Fibroblast of villous mesenchyme (primary cell): Measurements from ENCODE around the gene RGPD4. TPM values are rescaled to one million over a fixed set of nuclear protein-coding genes. Genes with fewer than 3 reads are reported as not detected.
"Not testable (repeated sequence)": the region's sequence is repeated elsewhere in the genome, so short reads cannot be mapped to it uniquely, and the experiment has no call there.

ENCODE experiments used
- DNase-seq: peaks from one replicate; pipeline ENCODE4 v3.0.0-alpha.2; 2010; ENCODE audit warnings: low read depth
- H3K4me3 ChIP-seq: 2 replicates; pipeline ENCODE4 v1.5.1; 2011; ENCODE audit warnings: low read depth, mild to moderate bottlenecking, low read length
- total RNA-seq: library from RNA; depleted of rRNA; stranded (reverse); fragments of >200 nt; gene quantifications from 2 replicates; pipeline ENCODE4 v1.2.3, GENCODE V29; 2012
- TF ChIP-seq, protein P1 (sequence below): IDR thresholded peaks from 2 replicates; pipeline ENCODE4 v1.5.1; 2012; ENCODE audit warnings: low read depth, mild to moderate bottlenecking, low read length; ENCODE audit not compliant: insufficient read depth

RGPD4 gene
- total RNA-seq, 1 donor: not detected

GRCh38 chr2:107822302-107822701, 4.4 kb upstream of the RGPD4 start:
- TF ChIP-seq, protein P1, sequence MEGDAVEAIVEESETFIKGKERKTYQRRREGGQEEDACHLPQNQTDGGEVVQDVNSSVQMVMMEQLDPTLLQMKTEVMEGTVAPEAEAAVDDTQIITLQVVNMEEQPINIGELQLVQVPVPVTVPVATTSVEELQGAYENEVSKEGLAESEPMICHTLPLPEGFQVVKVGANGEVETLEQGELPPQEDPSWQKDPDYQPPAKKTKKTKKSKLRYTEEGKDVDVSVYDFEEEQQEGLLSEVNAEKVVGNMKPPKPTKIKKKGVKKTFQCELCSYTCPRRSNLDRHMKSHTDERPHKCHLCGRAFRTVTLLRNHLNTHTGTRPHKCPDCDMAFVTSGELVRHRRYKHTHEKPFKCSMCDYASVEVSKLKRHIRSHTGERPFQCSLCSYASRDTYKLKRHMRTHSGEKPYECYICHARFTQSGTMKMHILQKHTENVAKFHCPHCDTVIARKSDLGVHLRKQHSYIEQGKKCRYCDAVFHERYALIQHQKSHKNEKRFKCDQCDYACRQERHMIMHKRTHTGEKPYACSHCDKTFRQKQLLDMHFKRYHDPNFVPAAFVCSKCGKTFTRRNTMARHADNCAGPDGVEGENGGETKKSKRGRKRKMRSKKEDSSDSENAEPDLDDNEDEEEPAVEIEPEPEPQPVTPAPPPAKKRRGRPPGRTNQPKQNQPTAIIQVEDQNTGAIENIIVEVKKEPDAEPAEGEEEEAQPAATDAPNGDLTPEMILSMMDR: no peak
- no peak overlapping the region for H3K4me3 ChIP-seq
- DNase-seq: no peak

DNA sequence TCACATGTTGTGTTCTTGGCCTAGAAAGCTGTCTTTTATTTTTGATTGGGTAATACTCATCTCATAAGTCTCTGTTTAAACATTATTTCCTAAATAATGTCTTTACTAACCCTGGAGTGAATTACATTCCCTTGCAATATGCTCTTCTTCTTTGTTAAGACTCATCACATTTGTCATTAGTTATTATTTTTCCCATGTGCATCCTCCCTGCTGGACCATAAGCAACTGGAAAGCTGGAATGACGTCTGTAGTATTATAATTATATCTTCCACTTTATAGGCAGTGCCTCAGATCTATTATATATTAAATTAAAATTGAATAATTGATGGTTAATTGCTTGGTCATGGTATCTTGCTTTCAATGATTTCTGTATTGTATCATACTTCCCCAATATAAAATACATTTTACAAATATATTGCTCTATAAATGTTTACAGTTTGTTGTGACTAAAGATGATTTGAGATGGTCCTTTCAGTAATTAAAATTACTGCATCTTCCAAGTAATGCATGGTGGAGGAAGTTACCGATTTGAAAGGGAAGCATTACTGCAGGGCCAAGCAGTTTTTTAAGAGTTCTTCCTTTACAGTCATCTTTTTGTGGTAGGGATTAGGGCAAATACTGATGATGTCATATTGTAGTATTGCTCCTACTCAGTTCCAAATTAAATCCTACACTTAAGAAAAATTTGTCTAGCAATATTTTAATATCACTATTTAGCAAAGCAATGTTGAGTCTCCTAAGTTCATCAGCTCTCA, 2.1 kb upstream of the RGPD4 start:
- TF ChIP-seq, protein P1: no peak
- H3K4me3 ChIP-seq: no peak overlapping the region
- no peak for DNase-seq

DNA sequence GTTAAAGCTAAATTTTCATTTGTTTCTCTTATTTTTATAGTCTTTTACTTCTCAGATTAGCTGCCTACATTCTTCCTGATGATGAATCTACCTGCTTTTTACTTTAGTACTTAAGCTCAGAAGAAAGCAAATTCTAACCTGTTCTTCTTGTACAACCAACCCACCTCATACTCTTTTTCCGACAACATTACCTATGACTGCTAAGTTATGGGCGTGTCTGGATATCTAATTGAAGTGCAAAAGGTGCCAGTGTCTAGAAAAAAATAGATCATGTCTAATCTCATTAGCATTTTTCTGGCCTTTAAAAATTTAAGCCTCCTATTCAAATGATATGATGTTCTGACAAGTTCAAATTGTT, 1.5 kb upstream of the RGPD4 start:
- H3K4me3 ChIP-seq: no peak overlapping the region
- no peak for DNase-seq
- TF ChIP-seq, protein P1: no peak

DNA sequence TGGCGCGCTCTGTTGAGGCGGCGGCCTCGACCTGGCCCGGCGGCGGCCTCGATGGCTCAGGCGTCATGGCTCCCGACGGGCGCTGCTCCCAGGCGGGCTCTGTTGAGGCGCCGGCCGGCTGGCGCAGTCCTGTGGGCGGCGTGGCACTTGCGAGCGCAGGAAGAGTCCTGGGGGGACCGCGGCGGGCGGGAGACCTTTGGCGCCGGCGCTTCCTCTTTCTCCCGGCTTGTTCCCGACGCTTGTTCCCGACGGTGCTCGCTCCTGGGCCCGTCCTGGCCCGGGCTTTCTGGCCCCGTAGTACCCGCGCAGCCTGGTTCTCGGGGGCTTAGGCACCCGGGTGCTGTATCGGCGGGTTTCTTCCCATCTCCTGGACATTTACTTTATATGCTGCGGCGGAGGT, 2.8 kb downstream of the RGPD4 start:
- H3K4me3 ChIP-seq, DNase-seq: not testable (repeated sequence)

GRCh38 chr2:107833152-107833551, 6.5 kb downstream of the RGPD4 start:
- not testable (repeated sequence) for DNase-seq, H3K4me3 ChIP-seq

- H3K4me3 ChIP-seq, DNase-seq: not testable (repeated sequence)
These were observed 6.9 kb downstream of the RGPD4 start for GRCh38 chr2:107833618-107834017.

GRCh38 chr2:107916121-107916520, 89.4 kb downstream of the RGPD4 start:
- not testable (repeated sequence) for H3K4me3 ChIP-seq, DNase-seq

- not testable (repeated sequence) for DNase-seq, H3K4me3 ChIP-seq
These were observed 90.1 kb downstream of the RGPD4 start for GRCh38 chr2:107916696-107917370.

DNA sequence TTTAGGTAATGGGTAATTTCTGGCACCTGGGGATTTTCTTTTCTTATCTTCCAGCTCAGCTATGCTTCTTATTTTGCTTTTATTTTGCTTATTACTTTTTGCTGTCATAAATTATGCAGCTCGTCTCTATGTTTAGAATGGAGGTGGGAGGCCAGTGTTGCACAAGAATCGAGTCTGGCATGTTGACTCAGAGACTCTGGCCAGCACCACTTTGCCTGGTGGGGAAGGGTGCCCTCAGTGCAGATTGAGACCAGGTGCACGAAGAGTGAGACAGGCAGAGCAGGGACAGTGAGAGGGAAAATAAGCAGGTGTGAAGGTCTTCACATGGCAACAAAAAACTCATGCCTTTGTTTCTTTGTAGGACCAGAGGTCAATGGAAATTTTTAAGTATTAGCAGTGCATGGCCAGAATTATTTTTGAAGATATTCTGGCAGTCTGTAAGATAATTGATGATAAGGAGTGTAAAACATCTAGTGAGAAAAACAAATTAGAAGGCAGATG, 100.4 kb downstream of the RGPD4 start:
- no peak overlapping the region for H3K4me3 ChIP-seq
- TF ChIP-seq, protein P1: no peak
- DNase-seq: no peak
